ENCODE data around the gene SORCS3. TPM values are rescaled to one million over a fixed set of nuclear protein-coding genes. Genes with fewer than 3 reads are reported as not detected.

SORCS3 gene
- total RNA-seq, 4 donors from 2014 or later = not detected

GRCh38 chr10:104981995-104982394 is 340.9 kb downstream of the SORCS3 start:
- WGBS, 2 donors = 77 to 78% methylated on average over 4 of the region's 4 CpGs

GRCh38 chr10:104988686-104989085 is 347.6 kb downstream of the SORCS3 start:
- Histone ChIP-seq H3K4me1 (no peaks in the 10 kb centered on the region), H3K27ac (no peak overlapping the region), H3K36me3 (no peaks in the 10 kb centered on the region), H3K27me3 (no peaks in the 10 kb centered on the region), H3K4me3 (replicated peaks in 1 of 3) (no peak overlapping the region), H3K9me3 (no peaks in the 10 kb centered on the region)
- WGBS, 2 donors = 86 to 89% methylated on average over 1 of the region's 1 CpG
- intact Hi-C loops (cut with DNase I) = no loop called here
- DNase-seq = no peak
- TF ChIP-seq POLR2A (IDR thresholded peaks at IDR 0.05) (no peak), CTCF (IDR thresholded peaks at IDR 0.05) (no peak)

More at GRCh38 chr10:104981995-104982394, 340.9 kb downstream of the SORCS3 start:
- no peak for TF ChIP-seq POLR2A (IDR thresholded peaks at IDR 0.05)
- TF ChIP-seq CTCF (IDR thresholded peaks at IDR 0.05) = no peak
- no peaks in the 10 kb centered on the region for H3K27me3 ChIP-seq
- intact Hi-C loops (cut with DNase I) = no loop called here
- no peak overlapping the region for H3K4me3 ChIP-seq (replicated peaks in 1 of 3)
- no peak overlapping the region for H3K27ac ChIP-seq
- no peaks in the 10 kb centered on the region for H3K36me3 ChIP-seq
- no peaks in the 10 kb centered on the region for H3K9me3 ChIP-seq
- DNase-seq = no peak
- no peaks in the 10 kb centered on the region for H3K4me1 ChIP-seq

GRCh38 chr10:104989880-104990279 is 348.8 kb downstream of the SORCS3 start:
- no peaks in the 10 kb centered on the region for H3K27me3 ChIP-seq
- DNase-seq = no peak
- H3K4me1 ChIP-seq = no peaks in the 10 kb centered on the region
- H3K36me3 ChIP-seq = no peaks in the 10 kb centered on the region
- no peaks in the 10 kb centered on the region for H3K9me3 ChIP-seq
- intact Hi-C loops (cut with DNase I) = no loop called here
- no peak for TF ChIP-seq CTCF (IDR thresholded peaks at IDR 0.05)
- TF ChIP-seq POLR2A (IDR thresholded peaks at IDR 0.05) = no peak
- no peak overlapping the region for H3K27ac ChIP-seq
- H3K4me3 ChIP-seq (replicated peaks in 1 of 3) = no peak overlapping the region

- no peak for TF ChIP-seq POLR2A (IDR thresholded peaks at IDR 0.05)
- TF ChIP-seq CTCF (IDR thresholded peaks at IDR 0.05) = no peak
- DNase-seq = no peak
- intact Hi-C loops (cut with DNase I) = no loop called here
- no peaks in the 10 kb centered on the region for H3K36me3 ChIP-seq
- H3K4me1 ChIP-seq = no peaks in the 10 kb centered on the region
- 73% methylated on average over 6 of the region's 6 CpGs for WGBS, 2 donors
- no peaks in the 10 kb centered on the region for H3K9me3 ChIP-seq
- no peak overlapping the region for H3K4me3 ChIP-seq (replicated peaks in 1 of 3)
- no peaks in the 10 kb centered on the region for H3K27me3 ChIP-seq
- H3K27ac ChIP-seq = no peak overlapping the region
Measured at GRCh38 chr10:104993085-104993484, 352.0 kb downstream of the SORCS3 start.

- no peaks in the 10 kb centered on the region for H3K27me3 ChIP-seq
- intact Hi-C loops (cut with DNase I) = no loop called here
- no peaks in the 10 kb centered on the region for H3K9me3 ChIP-seq
- WGBS, 2 donors = 65 to 73% methylated on average over 2 of the region's 2 CpGs
- no peaks in the 10 kb centered on the region for H3K4me1 ChIP-seq
- no peaks in the 10 kb centered on the region for H3K36me3 ChIP-seq
- no peak for DNase-seq
- H3K27ac ChIP-seq = no peak overlapping the region
- TF ChIP-seq POLR2A (IDR thresholded peaks at IDR 0.05) (no peak), CTCF (IDR thresholded peaks at IDR 0.05) (no peak)
- no peak overlapping the region for H3K4me3 ChIP-seq (replicated peaks in 1 of 3)
Measured at GRCh38 chr10:105001269-105001668, 360.2 kb downstream of the SORCS3 start.
